Endothelial cell of umbilical vein (primary cell): Measurements from ENCODE around the gene AIMP1. TPM values are rescaled to one million over a fixed set of nuclear protein-coding genes. Genes with fewer than 3 reads are reported as not detected.

ENCODE experiments used
- BruUV-seq: library from RNA; stranded (reverse); fragments of 400-500 nt; replicated peaks from 2 replicates; lab custom pipeline; 2021; lab: Mats Ljungman, UMichigan
- CTCF ChIA-PET: fragments of 300-600, 350-600 bp; sonication (Branson Sonifier 250); formaldehyde crosslinking; loops from one replicate; lab custom pipeline; 2021; ENCODE audit warnings: antibody characterized with exemption, inconsistent platforms; lab: Charles Lee
- POLR2A ChIA-PET: fragments of 300-600, 350-600 bp; sonication (Branson Sonifier 250); formaldehyde crosslinking; loops from one replicate; lab custom pipeline; 2021; ENCODE audit warnings: antibody characterized with exemption, inconsistent platforms; lab: Charles Lee
- DNase-seq: peaks from one replicate; pipeline ENCODE4 v3.0.0-alpha.2; 2011; ENCODE audit warnings: low read depth, low spot score
- FAIRE-seq: peaks from 2 replicates; lab custom pipeline; 2011; peaks lifted over from hg19 to GRCh38; lab: Jason Lieb, UNC
- H2AFZ ChIP-seq: 2 replicates; pipeline ENCODE4 v1.6.0; 2012; ENCODE audit warnings: low read depth, low read length, control low read depth, inconsistent platforms
- H3K27ac ChIP-seq: 2 replicates; pipeline ENCODE4 v1.5.1; 2011; ENCODE audit warnings: low read depth, mild to moderate bottlenecking, control low read depth, low read length, moderate library complexity; ENCODE audit not compliant: insufficient read depth
- H3K27me3 ChIP-seq, 2 experiments: 2 replicates each; pipeline versions ENCODE4 v1.6.0 to v1.6.1; 2011; ENCODE audit warnings: low read length in 2 of 2, mixed read lengths in 1 of 2; ENCODE audit not compliant: control insufficient read depth in 2 of 2, insufficient read depth in 2 of 2
- H3K36me3 ChIP-seq, 2 experiments: 2 replicates in 1 of 2; 3 replicates in 1 of 2; pipeline ENCODE4 v1.5.1; 2011; ENCODE audit warnings: low read length in 2 of 2, mild to moderate bottlenecking in 1 of 2, moderate library complexity in 1 of 2; ENCODE audit not compliant: control insufficient read depth in 2 of 2, insufficient read depth in 2 of 2; ENCODE audit errors: extremely low read depth in 1 of 2
- H3K4me1 ChIP-seq: 3 replicates; pipeline ENCODE4 v1.5.1; 2011; ENCODE audit warnings: mild to moderate bottlenecking, low read length; ENCODE audit not compliant: control insufficient read depth, insufficient read depth; ENCODE audit errors: extremely low read depth
- H3K4me2 ChIP-seq: 2 replicates; pipeline ENCODE4 v1.6.1; 2011; ENCODE audit warnings: low read length, control low read depth, mixed read lengths; ENCODE audit not compliant: insufficient read depth
- H3K4me3 ChIP-seq, 3 experiments: fragments of 200-600 bp in 1 of 3; sonication (generic), shearing (Covaris generic) in 1 of 3; replicated peaks in 1 of 3; 2 replicates each; pipeline ENCODE4 v1.5.1; 2011 to 2016; ENCODE audit warnings: control low read depth in 3 of 3, low read length in 3 of 3, mild to moderate bottlenecking in 2 of 3, inconsistent platforms in 1 of 3, low read depth in 1 of 3, moderate library complexity in 1 of 3; ENCODE audit not compliant: insufficient read depth in 1 of 3
- H3K79me2 ChIP-seq: 2 replicates; pipeline ENCODE4 v1.6.0; 2012; ENCODE audit warnings: low read length, inconsistent platforms; ENCODE audit not compliant: control insufficient read depth, insufficient read depth
- H3K9ac ChIP-seq: replicated peaks from 2 replicates; pipeline ENCODE3; 2011; ENCODE audit warnings: low read length, control low read depth; ENCODE audit not compliant: insufficient read depth; ENCODE audit errors: extremely low read depth
- H3K9me1 ChIP-seq: replicated peaks from 3 replicates; pipeline ENCODE4 v1.6.0; 2011; ENCODE audit warnings: mild to moderate bottlenecking, low read length; ENCODE audit not compliant: control insufficient read depth, insufficient read depth; ENCODE audit errors: extremely low read depth
- H3K9me3 ChIP-seq: replicated peaks from 2 replicates; pipeline ENCODE4 v1.5.1; 2012; ENCODE audit warnings: low read length, inconsistent platforms; ENCODE audit not compliant: control insufficient read depth, insufficient read depth
- H4K20me1 ChIP-seq: replicated peaks from 2 replicates; pipeline ENCODE3; 2011; ENCODE audit warnings: mild to moderate bottlenecking, low read length; ENCODE audit not compliant: control insufficient read depth, insufficient read depth; ENCODE audit errors: extremely low read depth
- EZH2 ChIP-seq: IDR thresholded peaks from 2 replicates; pipeline ENCODE4 v1.6.1; 2012; ENCODE audit warnings: borderline replicate concordance, low read depth, mild to moderate bottlenecking, moderate library complexity, low read length, inconsistent platforms; ENCODE audit not compliant: severe bottlenecking
- FOS ChIP-seq: IDR thresholded peaks from 2 replicates; pipeline ENCODE4 v1.6.1; 2011; ENCODE audit warnings: mild to moderate bottlenecking, low read length, moderate library complexity, borderline replicate concordance; ENCODE audit not compliant: insufficient read depth
- GATA2 ChIP-seq: IDR thresholded peaks from 2 replicates; pipeline ENCODE4 v1.7.0; 2011; ENCODE audit warnings: low read depth, mild to moderate bottlenecking, moderate library complexity, mixed read lengths, low read length; ENCODE audit not compliant: insufficient read length, insufficient read depth
- JUN ChIP-seq: IDR thresholded peaks from 2 replicates; pipeline ENCODE4 v1.6.1; 2011; ENCODE audit warnings: borderline replicate concordance, low read depth; ENCODE audit not compliant: insufficient read length, insufficient read depth
- MYC ChIP-seq: IDR thresholded peaks from one replicate; pipeline ENCODE4 v1.6.1; 2011; ENCODE audit warnings: mild to moderate bottlenecking, low read depth, low read length
- POLR2A ChIP-seq: IDR thresholded peaks from 2 replicates; pipeline ENCODE4 v1.6.1; 2012; ENCODE audit warnings: low read depth, mild to moderate bottlenecking, control low read depth, low read length
- POLR2AphosphoS5 ChIP-seq: IDR thresholded peaks from 2 replicates; pipeline ENCODE4 v1.6.1; 2012; ENCODE audit warnings: low read depth, mild to moderate bottlenecking, control low read depth, low read length, moderate library complexity; ENCODE audit not compliant: insufficient read depth
- dilution Hi-C: fragments of 300-500 bp; cut with MboI; formaldehyde crosslinking; loops from one replicate; pipeline ENCODE4 v1.15.0; 2019; ENCODE audit warnings: low sequenced_read_pairs; ENCODE audit not compliant: extremely low pct_ligation_motif_present
- intact Hi-C: fragments of 100-400 bp; cut with micrococcal nuclease; formaldehyde crosslinking; loops from one replicate; pipeline ENCODE4 v1.10.0; 2022
- polyA plus RNA-seq, 4 experiments: library from polyadenylated mRNA; depleted of rRNA in 3 of 4; stranded (reverse) in 3 of 4; unstranded in 1 of 4; fragments of >200 nt; gene quantifications; 2 replicates each; pipeline versions ENCODE4 v1.2.1 to v1.2.3, GENCODE V29; 2011 to 2012; ENCODE audit warnings: missing spikeins in 1 of 4
- total RNA-seq: library from RNA; stranded (reverse); gene quantifications from 2 replicates; pipeline ENCODE4 v1.2.3, GENCODE V29; 2021
- TF ChIP-seq, protein P1 (sequence below): IDR thresholded peaks from 2 replicates; pipeline ENCODE4 v1.6.1; 2011; ENCODE audit not compliant: insufficient read depth, insufficient read length
- TF ChIP-seq, protein P2 (sequence below), 2 donors: IDR thresholded peaks; 1 replicate in 1 of 2; 2 replicates in 1 of 2; pipeline ENCODE4 v1.5.1; 2011; ENCODE audit warnings: low read length in 2 of 2, mild to moderate bottlenecking in 2 of 2, moderate library complexity in 2 of 2, control low read depth in 1 of 2, inconsistent platforms in 1 of 2, low read depth in 1 of 2; ENCODE audit not compliant: insufficient read depth in 1 of 2; ENCODE audit errors: extremely low read depth in 1 of 2

Gene AIMP1
- total and polyA plus RNA-seq, 2 donors (not counting 3 experiments of a cell fraction or from before 2014, with no cell fraction given) = 6.4 to 42.4 TPM

- H4K20me1 ChIP-seq = no peaks in the 10 kb centered on the region
- dilution Hi-C loops = no loop called here
- no peaks in the 10 kb centered on the region for H3K9me3 ChIP-seq
- H3K36me3 ChIP-seq = peaks cover 1 to 2% of the 10 kb centered on the region in 2 experiments
- intact Hi-C loops = no loop called here
- no peak overlapping the region for H3K9ac ChIP-seq
- no peak overlapping the region for H3K4me3 ChIP-seq
- H3K27ac ChIP-seq = no peak overlapping the region
- no peaks in the 10 kb centered on the region for H3K4me1 ChIP-seq
- no peak overlapping the region for H2AFZ ChIP-seq
- no TSS peak for BruUV-seq
- H3K27me3 ChIP-seq = no peaks in the 10 kb centered on the region
- TF ChIP-seq, protein P1, sequence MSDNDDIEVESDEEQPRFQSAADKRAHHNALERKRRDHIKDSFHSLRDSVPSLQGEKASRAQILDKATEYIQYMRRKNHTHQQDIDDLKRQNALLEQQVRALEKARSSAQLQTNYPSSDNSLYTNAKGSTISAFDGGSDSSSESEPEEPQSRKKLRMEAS = no peak
- no peak for TF ChIP-seq POLR2AphosphoS5
- no peak for TF ChIP-seq FOS
- TF ChIP-seq JUN = no peak
- TF ChIP-seq EZH2 = no peak
- TF ChIP-seq GATA2 = no peak
- TF ChIP-seq, protein P2, sequence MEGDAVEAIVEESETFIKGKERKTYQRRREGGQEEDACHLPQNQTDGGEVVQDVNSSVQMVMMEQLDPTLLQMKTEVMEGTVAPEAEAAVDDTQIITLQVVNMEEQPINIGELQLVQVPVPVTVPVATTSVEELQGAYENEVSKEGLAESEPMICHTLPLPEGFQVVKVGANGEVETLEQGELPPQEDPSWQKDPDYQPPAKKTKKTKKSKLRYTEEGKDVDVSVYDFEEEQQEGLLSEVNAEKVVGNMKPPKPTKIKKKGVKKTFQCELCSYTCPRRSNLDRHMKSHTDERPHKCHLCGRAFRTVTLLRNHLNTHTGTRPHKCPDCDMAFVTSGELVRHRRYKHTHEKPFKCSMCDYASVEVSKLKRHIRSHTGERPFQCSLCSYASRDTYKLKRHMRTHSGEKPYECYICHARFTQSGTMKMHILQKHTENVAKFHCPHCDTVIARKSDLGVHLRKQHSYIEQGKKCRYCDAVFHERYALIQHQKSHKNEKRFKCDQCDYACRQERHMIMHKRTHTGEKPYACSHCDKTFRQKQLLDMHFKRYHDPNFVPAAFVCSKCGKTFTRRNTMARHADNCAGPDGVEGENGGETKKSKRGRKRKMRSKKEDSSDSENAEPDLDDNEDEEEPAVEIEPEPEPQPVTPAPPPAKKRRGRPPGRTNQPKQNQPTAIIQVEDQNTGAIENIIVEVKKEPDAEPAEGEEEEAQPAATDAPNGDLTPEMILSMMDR (IDR thresholded peaks at IDR 0.05; ENCODE audit: extremely low read depth in 1 of 2, insufficient read depth in 1 of 2, low read depth in 1 of 2, low read length in 2 of 2) = no peak
- no peak for TF ChIP-seq POLR2A
- TF ChIP-seq MYC = no peak
- FAIRE-seq (no peak), DNase-seq (no peak)
- no peaks in the 10 kb centered on the region for H3K9me1 ChIP-seq
- ChIA-PET POLR2A (no interaction called here), CTCF (interaction anchor here (0.9 to 1.2 kb wide), 3 partner anchors 16 to 464 kb away, joined by 3 to 10 read pairs (median 4); no protein-coding TSS in a partner anchor)
- H3K4me2 ChIP-seq = no peak overlapping the region
- H3K79me2 ChIP-seq = peaks cover 41% of the 10 kb centered on the region
Measured at GRCh38 chr4:106344647-106344970, 28.3 kb downstream of the AIMP1 start.
